Dedifferentiated amniotic fluid mesenchymal stem cell (primary cell): ENCODE results near the gene SLC35B1.
"Not testable (repeated sequence)": the region's sequence is repeated elsewhere in the genome, so short reads cannot be mapped to it uniquely, and the experiment has no call there.

Experiments used
- DNase-seq: peaks from one replicate; pipeline ENCODE4 v3.0.0-alpha.2; 2016; ENCODE audit errors: extremely low spot score

SLC35B1 gene

DNA sequence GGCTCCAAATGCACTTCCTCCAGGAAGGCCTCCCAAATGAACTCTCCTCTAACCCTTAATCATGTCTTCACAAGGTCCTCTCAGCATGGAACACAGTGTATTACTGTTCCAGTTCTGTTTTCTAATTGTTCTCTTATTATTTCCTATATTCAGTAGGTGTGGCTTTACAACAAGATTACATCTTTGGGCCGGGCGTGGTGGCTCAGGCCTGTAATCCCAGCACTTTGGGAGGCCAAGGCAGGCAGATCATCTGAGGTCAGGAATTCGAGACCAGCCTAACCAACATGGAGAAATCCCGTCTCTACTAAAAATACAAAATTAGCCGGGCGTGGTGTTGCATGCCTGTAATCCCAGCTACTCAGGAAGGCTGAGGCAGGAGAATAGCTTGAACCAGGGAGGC is 34.1 kb downstream of the SLC35B1 start:
- DNase-seq = not testable (repeated sequence)

DNA sequence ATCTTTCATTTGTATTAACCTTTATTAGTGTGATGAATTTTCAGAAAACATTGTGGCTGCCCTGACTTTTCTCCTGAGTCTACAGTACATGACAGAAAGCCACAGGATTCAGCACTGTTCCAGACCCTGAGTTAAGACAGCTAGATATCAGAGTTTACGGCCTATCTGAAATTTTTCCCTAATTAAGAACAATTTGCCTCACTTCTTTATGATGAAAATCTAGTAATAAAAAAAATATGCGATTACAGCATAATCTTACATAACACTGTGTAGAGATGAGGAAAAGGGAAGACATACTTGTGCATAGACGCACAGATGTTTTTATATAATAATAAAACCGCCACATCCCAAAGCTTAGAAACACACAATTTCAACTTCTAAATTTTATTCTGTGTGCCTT is 37.1 kb downstream of the SLC35B1 start:
- no peak for DNase-seq

DNA sequence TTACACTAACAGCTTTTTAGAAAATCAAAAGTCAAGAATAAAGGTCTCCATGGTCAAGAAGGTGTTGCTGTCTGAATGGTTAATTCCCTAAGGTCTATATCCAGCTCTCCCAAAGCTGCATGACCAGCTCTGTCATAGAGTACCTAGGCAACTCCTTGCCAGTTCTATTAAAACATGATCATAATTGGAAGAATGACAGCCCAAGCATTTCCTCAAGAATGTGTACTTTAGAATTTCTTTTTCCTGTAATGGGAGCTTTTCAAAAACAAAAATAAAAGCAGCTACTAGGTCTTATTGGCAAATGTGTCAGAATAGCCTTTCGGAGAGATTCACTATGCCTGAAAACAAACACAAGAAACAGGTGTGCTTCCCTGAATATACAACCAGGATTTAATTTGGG is 37.8 kb downstream of the SLC35B1 start:
- no peak for DNase-seq

DNA sequence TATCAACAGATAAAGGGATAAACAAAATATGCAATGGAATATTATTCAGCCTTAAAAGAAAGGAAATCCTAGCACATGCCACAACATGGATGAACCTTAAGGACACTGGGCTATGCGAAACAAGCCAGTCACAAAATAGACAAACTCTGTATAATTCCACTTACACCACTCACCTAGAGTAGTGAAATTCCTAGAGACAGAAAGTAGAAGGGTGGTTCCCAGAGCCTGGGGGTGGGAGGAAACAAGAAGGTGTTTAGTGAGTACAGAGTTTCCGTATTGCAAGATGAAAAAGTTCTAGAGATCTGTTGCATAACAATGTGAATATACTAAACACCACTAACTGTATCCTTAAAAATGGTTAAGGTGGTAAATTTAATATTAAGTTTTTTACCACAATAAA is 39.9 kb downstream of the SLC35B1 start:
- no peak for DNase-seq

DNA sequence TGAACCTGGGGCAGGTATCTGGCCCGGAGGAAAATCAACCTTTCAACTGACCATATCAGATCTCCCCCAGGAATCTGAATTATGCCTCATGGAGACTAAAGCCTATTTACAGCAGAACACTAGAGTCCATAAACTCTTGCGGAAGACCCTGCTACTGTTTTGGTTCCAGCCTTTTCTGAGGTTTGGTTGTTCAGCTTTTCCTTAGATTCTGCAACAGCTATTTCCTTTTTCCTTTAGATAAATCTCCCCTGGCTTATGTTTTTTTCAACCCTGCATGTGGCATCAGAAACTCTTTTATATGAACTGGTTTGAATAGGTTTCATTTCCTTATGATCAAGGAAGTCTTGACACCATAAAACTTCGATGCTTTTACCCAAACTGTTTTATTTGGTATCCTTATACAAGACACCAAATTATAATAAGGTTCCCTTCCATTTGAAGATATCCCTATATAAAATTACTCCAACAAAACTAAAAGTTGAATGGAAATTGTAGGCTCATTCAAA is 43.0 kb downstream of the SLC35B1 start:
- DNase-seq = no peak

DNA sequence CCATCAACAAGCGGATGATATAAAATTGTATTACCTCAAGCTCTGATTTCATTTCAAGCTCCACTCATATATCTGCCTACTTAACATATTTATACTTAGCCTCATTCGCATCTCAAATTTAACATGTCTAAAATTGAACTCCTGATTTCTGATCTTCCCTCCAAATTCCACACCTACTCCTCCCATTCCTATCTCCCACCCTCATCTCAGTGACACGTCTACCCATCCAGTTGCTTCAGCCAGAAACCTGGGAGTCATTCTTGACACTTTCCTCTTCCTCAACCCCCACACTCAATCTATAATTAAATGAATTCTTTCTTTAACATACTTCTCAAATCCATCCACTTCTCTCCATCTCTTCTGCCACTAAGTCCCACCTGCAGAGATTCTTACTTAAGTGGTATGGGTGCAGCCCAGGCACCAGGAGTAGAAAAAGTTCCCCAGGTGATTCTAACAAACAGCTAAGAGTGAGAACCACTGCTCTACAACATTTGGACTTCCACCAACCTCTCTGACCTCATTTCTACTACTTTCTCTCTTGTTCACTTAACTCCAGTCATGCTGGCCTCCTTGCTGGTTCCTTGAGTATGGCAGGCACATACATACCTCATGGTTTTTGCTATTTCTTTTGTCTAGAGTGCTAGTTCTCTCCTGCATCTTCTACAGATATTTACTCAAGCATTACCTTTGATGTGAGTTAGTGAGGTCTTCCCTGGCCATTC is 47.9 kb downstream of the SLC35B1 start:
- no peak for DNase-seq

DNA sequence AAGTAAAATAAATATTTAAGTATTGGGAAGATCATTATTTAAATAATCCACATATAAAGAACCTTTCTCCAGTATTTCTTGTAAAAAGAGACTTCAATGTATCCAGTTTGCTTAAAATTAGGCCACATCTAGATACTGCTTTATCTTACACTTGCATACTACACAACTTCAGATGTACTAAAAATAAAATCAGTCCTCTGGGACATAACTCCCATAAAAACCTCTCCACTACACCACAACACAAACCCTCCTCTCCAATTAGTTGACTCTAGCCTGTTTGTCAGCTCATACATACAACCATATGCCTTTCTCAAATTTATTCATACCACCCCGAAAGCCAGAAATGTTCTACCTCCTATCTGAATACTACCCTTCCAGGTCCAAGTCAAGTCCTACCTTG is 51.5 kb downstream of the SLC35B1 start:
- DNase-seq = no peak
